Endothelial cell of hepatic sinusoid (primary cell): ENCODE data around the gene C2orf68.
"Not testable (repeated sequence)": the region's sequence is repeated elsewhere in the genome, so short reads cannot be mapped to it uniquely, and the experiment has no call there.

ENCODE experiments used
- in situ Hi-C: cut with HindIII; loops from 2 replicates; pipeline ENCODE4 v1.10.0; 2017; ENCODE audit warnings: low sequenced_read_pairs

The C2orf68 gene

GRCh38 chr2:85600235-85600575 lies 11.7 kb downstream of the C2orf68 start:
- in situ Hi-C loops, result no loop called here

- in situ Hi-C loops, result no loop called here
These were observed 12.2 kb downstream of the C2orf68 start for GRCh38 chr2:85599468-85600234.

- in situ Hi-C loops, result no loop called here
These were observed 13.1 kb downstream of the C2orf68 start for GRCh38 chr2:85598594-85599340.

GRCh38 chr2:85597241-85597640 lies 14.6 kb downstream of the C2orf68 start:
- in situ Hi-C loops, result no loop called here

GRCh38 chr2:85596486-85597143 lies 15.3 kb downstream of the C2orf68 start:
- in situ Hi-C loops, result no loop called here

- in situ Hi-C loops, result no loop called here
These were observed 15.9 kb downstream of the C2orf68 start for GRCh38 chr2:85596026-85596333.

- in situ Hi-C loops, result no loop called here
These were observed 16.4 kb downstream of the C2orf68 start, which contains the start of gene RNF181 for GRCh38 chr2:85595301-85596025. Gene RNF181, plus strand, starts transcription at chr2:85595745. Its CDS starts 19 bp downstream, at chr2:85595764.

DNA sequence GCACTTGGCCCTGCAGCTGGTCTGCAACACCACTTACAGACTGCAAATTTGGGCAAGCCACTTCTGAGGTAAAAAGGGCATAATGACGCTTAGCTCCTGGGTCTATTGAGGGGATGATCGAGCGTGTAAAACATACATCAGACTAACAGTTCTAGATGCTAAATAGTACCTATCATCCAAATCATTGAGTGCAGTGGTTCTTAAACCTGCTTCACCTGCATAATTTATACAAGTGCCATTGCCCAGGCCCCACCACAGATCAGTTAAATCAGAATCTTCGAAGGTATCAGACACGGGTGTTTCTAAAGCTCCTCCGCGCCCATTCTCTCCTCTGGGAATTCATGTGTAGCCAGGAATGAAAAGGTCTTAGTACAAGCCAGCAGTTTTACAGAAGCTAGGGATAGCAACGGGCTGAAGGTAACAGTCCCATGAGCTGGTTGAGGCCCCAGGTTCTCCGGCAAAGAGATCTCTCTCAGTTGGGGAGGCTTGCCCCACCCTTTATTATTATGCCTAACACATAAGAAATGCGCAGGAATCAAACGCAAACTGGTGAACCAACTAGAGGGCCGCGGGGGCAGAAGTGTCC lies 17.1 kb downstream of the C2orf68 start:
- in situ Hi-C loops, result no loop called here

GRCh38 chr2:85593023-85593422 lies 18.8 kb downstream of the C2orf68 start:
- in situ Hi-C loops, result no loop called here

GRCh38 chr2:85592299-85592698 lies 19.6 kb downstream of the C2orf68 start:
- in situ Hi-C loops, result not testable (repeated sequence)

- in situ Hi-C loops, result no loop called here
These were observed 20.3 kb downstream of the C2orf68 start for GRCh38 chr2:85591563-85591962.

GRCh38 chr2:85590950-85591349 lies 20.9 kb downstream of the C2orf68 start:
- in situ Hi-C loops, result no loop called here

- in situ Hi-C loops, result no loop called here
These were observed 21.7 kb downstream of the C2orf68 start for GRCh38 chr2:85589982-85590791.

- in situ Hi-C loops, result no loop called here
These were observed 22.7 kb downstream of the C2orf68 start for GRCh38 chr2:85589181-85589580.

- in situ Hi-C loops, result no loop called here
These were observed 23.2 kb downstream of the C2orf68 start for GRCh38 chr2:85588645-85589044.

DNA sequence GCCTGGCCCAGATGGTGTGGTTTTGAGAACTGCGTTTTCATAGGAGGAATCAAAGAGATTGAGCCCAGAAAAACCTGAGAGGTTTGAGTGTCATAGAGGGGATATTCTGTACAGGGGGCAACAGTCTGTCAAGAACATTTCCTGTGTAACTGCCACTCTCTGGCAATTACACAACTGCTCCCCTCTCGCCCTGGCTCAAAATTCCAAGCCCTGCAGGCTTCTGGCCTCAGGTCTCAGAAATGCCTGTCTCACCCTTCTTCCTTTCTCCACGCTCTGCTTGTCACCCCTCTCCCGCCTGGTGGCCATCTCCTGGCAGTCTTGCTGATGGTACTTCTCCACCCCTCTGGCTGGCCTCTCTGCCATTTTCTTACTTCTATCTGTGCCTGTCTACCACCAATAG lies 23.6 kb downstream of the C2orf68 start:
- in situ Hi-C loops, result no loop called here

GRCh38 chr2:85585781-85586105 lies 26.1 kb downstream of the C2orf68 start:
- in situ Hi-C loops, result no loop called here

- in situ Hi-C loops, result no loop called here
These were observed 26.7 kb downstream of the C2orf68 start for GRCh38 chr2:85584857-85585780.

GRCh38 chr2:85584354-85584856 lies 27.5 kb downstream of the C2orf68 start, which contains the start of gene VAMP5:
Gene VAMP5, plus strand, starts transcription at chr2:85584431. Its CDS starts 60 bp downstream, at chr2:85584491.
- in situ Hi-C loops, result no loop called here
